HepG2 (cell line): ENCODE data around the gene MLH1. TPM values are rescaled to one million over a fixed set of nuclear protein-coding genes. Genes with fewer than 3 reads are reported as not detected.

Experiments
- ATF7 ChIP-seq, 2 experiments: fragments of 450-650 bp in 1 of 2; sonication (generic) in 1 of 2; formaldehyde crosslinking in 1 of 2; IDR thresholded peaks; 2 replicates each; pipeline versions ENCODE4 v1.4.0 to v1.6.1; 2016 to 2020; ENCODE audit warnings: antibody characterized with exemption in 1 of 2, mild to moderate bottlenecking in 1 of 2, missing genetic modification reagents in 1 of 2
- ATF7-NPFF ChIP-seq: sonication (generic); formaldehyde crosslinking; IDR thresholded peaks from 2 replicates; pipeline ENCODE4 v1.8.1; 2023; ENCODE audit warnings: mild to moderate bottlenecking, low read depth, missing genetic modification reagents, moderate library complexity
- FOXA3 ChIP-seq: IDR thresholded peaks from 2 replicates; pipeline ENCODE4 v1.6.1; 2016; ENCODE audit warnings: missing genetic modification reagents, missing compliant biosample characterization
- GATA4 ChIP-seq: sonication (generic); IDR thresholded peaks from 2 replicates; pipeline ENCODE4 v1.6.1; 2016; ENCODE audit warnings: antibody characterized with exemption, low read depth, borderline replicate concordance
- KMT2A ChIP-seq: sonication (generic); formaldehyde crosslinking; IDR thresholded peaks from 2 replicates; pipeline ENCODE4 v1.4.0; 2020; ENCODE audit warnings: missing genetic modification reagents
- MIER2 ChIP-seq: IDR thresholded peaks from 2 replicates; pipeline ENCODE4 v1.6.1; 2016; ENCODE audit warnings: missing biosample characterization, missing genetic modification reagents
- MTF1 ChIP-seq: sonication (generic); formaldehyde crosslinking; IDR thresholded peaks from 2 replicates; pipeline ENCODE4 v1.5.0; 2020; ENCODE audit warnings: missing genetic modification reagents
- MXI1 ChIP-seq: IDR thresholded peaks from 3 replicates; pipeline ENCODE4 v1.6.1; 2012; ENCODE audit warnings: low read depth, low read length, inconsistent platforms, borderline replicate concordance
- NFE2L1 ChIP-seq: sonication (generic); formaldehyde crosslinking; IDR thresholded peaks from 2 replicates; pipeline ENCODE4 v1.4.0; 2020; ENCODE audit warnings: missing genetic modification reagents, mild to moderate bottlenecking, borderline replicate concordance
- NR2C2 ChIP-seq: sonication (generic); formaldehyde crosslinking; IDR thresholded peaks from 2 replicates; pipeline ENCODE4 v1.4.0; 2020; ENCODE audit warnings: missing genetic modification reagents, mild to moderate bottlenecking, moderate library complexity, borderline replicate concordance
- PRPF4 ChIP-seq: fragments of 200-400 bp; formaldehyde crosslinking; IDR thresholded peaks from 2 replicates; pipeline ENCODE4 v1.6.1; 2016; ENCODE audit warnings: low read length, low read depth; ENCODE audit not compliant: poor library complexity, severe bottlenecking
- PTBP1 ChIP-seq: fragments of 200-400 bp; formaldehyde crosslinking; IDR thresholded peaks from 2 replicates; pipeline ENCODE4 v1.6.1; 2018; ENCODE audit warnings: low read length, low read depth; ENCODE audit not compliant: poor library complexity, severe bottlenecking
- SRSF1 ChIP-seq: fragments of 200-400 bp; formaldehyde crosslinking; optimal IDR thresholded peaks from 2 replicates; pipeline ENCODE3; 2017; ENCODE audit warnings: mild to moderate bottlenecking, low read depth, low read length, moderate library complexity
- ZFP90 ChIP-seq: sonication (generic); formaldehyde crosslinking; IDR thresholded peaks from 2 replicates; pipeline ENCODE4 v1.8.0; 2022; ENCODE audit warnings: missing genetic modification reagents, mild to moderate bottlenecking, inconsistent platforms, borderline replicate concordance
- ZNF234 ChIP-seq: sonication (generic); formaldehyde crosslinking; conservative IDR thresholded peaks from 2 replicates; pipeline ENCODE4 v1.5.1; 2020; ENCODE audit warnings: mild to moderate bottlenecking, missing genetic modification reagents
- ZNF33B ChIP-seq: sonication (generic); formaldehyde crosslinking; IDR thresholded peaks from 2 replicates; pipeline ENCODE4 v1.5.1; 2020; ENCODE audit warnings: mild to moderate bottlenecking, missing genetic modification reagents
- ZNF547 ChIP-seq: sonication (generic); formaldehyde crosslinking; IDR thresholded peaks from 2 replicates; pipeline ENCODE4 v1.5.1; 2020; ENCODE audit warnings: mild to moderate bottlenecking, missing genetic modification reagents
- ZNF644 ChIP-seq: IDR thresholded peaks from 2 replicates; pipeline ENCODE4 v1.6.1; 2016; ENCODE audit warnings: low read depth
- ZNF672 ChIP-seq: sonication (generic); formaldehyde crosslinking; IDR thresholded peaks from 2 replicates; pipeline ENCODE4 v1.8.1; 2022; ENCODE audit warnings: missing genetic modification reagents
- ZNF709 ChIP-seq: sonication (generic); formaldehyde crosslinking; IDR thresholded peaks from 2 replicates; pipeline ENCODE4 v1.5.0; 2020; ENCODE audit warnings: mild to moderate bottlenecking, missing genetic modification reagents
- polyA plus RNA-seq, 8 experiments: library from polyadenylated mRNA; depleted of rRNA in 3 of 8; stranded (reverse) in 7 of 8; unstranded in 1 of 8; fragments of >200 nt; fragmentation: Illumina TruSeq in 4 of 8; extraction: Trizol in 4 of 8; gene quantifications; 2 replicates each; pipeline versions ENCODE4 v1.2.1 to v1.2.3, GENCODE V29; 2011 to 2016; ENCODE audit warnings: low read depth in 4 of 8, missing spikeins in 1 of 8, mixed read lengths in 1 of 8; ENCODE audit not compliant: insufficient read depth in 1 of 8
- total RNA-seq, 5 experiments: library from RNA; depleted of rRNA; stranded (reverse); fragments of >200 nt; fragmentation: Illumina TruSeq; extraction: Trizol; gene quantifications; 2 replicates each; pipeline ENCODE4 v1.2.3, GENCODE V29; 2016; ENCODE audit warnings: low read depth in 1 of 5
- TF ChIP-seq, protein P1 (sequence below): sonication (generic); formaldehyde crosslinking; IDR thresholded peaks from 2 replicates; pipeline ENCODE4 v1.4.0; 2020; ENCODE audit warnings: missing genetic modification reagents
- TF ChIP-seq, protein P2 (sequence below): fragments of 450-650 bp; IDR thresholded peaks from 2 replicates; pipeline ENCODE4 v1.6.1; 2017
- TF ChIP-seq, protein P3 (sequence below): IDR thresholded peaks from 2 replicates; pipeline ENCODE4 v1.6.1; 2016; ENCODE audit warnings: mild to moderate bottlenecking, missing biosample characterization, missing genetic modification reagents
- TF ChIP-seq, protein P4 (sequence below): sonication (generic); formaldehyde crosslinking; IDR thresholded peaks from 2 replicates; pipeline ENCODE4 v1.4.0; 2020; ENCODE audit warnings: low read depth, mild to moderate bottlenecking, missing genetic modification reagents
- TF ChIP-seq, protein P5 (sequence below): sonication (generic); formaldehyde crosslinking; IDR thresholded peaks from 2 replicates; pipeline ENCODE4 v1.4.0; 2020; ENCODE audit warnings: missing genetic modification reagents

Gene MLH1
- total and polyA plus RNA-seq, 2 of the 13 experiments (the other 11 are each of a cell fraction or from before 2014, with no cell fraction given): 29.5 to 70.8 TPM

DNA sequence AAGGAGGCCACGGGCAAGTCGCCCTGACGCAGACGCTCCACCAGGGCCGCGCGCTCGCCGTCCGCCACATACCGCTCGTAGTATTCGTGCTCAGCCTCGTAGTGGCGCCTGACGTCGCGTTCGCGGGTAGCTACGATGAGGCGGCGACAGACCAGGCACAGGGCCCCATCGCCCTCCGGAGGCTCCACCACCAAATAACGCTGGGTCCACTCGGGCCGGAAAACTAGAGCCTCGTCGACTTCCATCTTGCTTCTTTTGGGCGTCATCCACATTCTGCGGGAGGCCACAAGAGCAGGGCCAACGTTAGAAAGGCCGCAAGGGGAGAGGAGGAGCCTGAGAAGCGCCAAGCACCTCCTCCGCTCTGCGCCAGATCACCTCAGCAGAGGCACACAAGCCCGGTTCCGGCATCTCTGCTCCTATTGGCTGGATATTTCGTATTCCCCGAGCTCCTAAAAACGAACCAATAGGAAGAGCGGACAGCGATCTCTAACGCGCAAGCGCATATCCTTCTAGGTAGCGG, 452 bp upstream of the MLH1 start, which contains the start of gene EPM2AIP1 (continued):
- TF ChIP-seq, protein P1, sequence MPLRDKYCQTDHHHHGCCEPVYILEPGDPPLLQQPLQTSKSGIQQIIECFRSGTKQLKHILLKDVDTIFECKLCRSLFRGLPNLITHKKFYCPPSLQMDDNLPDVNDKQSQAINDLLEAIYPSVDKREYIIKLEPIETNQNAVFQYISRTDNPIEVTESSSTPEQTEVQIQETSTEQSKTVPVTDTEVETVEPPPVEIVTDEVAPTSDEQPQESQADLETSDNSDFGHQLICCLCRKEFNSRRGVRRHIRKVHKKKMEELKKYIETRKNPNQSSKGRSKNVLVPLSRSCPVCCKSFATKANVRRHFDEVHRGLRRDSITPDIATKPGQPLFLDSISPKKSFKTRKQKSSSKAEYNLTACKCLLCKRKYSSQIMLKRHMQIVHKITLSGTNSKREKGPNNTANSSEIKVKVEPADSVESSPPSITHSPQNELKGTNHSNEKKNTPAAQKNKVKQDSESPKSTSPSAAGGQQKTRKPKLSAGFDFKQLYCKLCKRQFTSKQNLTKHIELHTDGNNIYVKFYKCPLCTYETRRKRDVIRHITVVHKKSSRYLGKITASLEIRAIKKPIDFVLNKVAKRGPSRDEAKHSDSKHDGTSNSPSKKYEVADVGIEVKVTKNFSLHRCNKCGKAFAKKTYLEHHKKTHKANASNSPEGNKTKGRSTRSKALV: 0 out of 2 replicates have a peak, but pooled peaks have one; percentile 65
- TF ChIP-seq NFE2L1 (peak; percentile 33; the same call in 1 of the 2 replicates), ZFP90 (CRISPR knock-in tag) (peak; percentile 86), PTBP1 (no peak), MIER2 (CRISPR knock-in tag) (peak; percentile 60; the same call in 1 of the 2 replicates), NR2C2 (CRISPR knock-in tag) (no peak), MTF1 (CRISPR knock-in tag) (0 out of 2 replicates have a peak, but pooled peaks have one; percentile 45), SRSF1 (no peak), MXI1 (no peak; the same call in 2 of the 3 replicates), ZNF234 (CRISPR knock-in tag) (no peak), KMT2A (peak; percentile 85), ZNF644 (CRISPR knock-in tag) (no peak), ATF7 (IDR thresholded peaks at IDR 0.05) (no peak), ATF7 (CRISPR knock-in tag; IDR thresholded peaks at IDR 0.05) (no peak), PRPF4 (no peak), ZNF672 (CRISPR knock-in tag) (no peak), GATA4 (peak; percentile 64; the same call in 1 of the 2 replicates), FOXA3 (CRISPR knock-in tag) (no peak), ZNF33B (CRISPR knock-in tag) (peak; percentile 77), ZNF709 (CRISPR knock-in tag) (peak; percentile 89; the same call in 1 of the 2 replicates), ZNF547 (peak; percentile 91), ATF7-NPFF (CRISPR knock-in tag) (no peak; the same call in none of the 2 replicates)
- TF ChIP-seq, protein P2, sequence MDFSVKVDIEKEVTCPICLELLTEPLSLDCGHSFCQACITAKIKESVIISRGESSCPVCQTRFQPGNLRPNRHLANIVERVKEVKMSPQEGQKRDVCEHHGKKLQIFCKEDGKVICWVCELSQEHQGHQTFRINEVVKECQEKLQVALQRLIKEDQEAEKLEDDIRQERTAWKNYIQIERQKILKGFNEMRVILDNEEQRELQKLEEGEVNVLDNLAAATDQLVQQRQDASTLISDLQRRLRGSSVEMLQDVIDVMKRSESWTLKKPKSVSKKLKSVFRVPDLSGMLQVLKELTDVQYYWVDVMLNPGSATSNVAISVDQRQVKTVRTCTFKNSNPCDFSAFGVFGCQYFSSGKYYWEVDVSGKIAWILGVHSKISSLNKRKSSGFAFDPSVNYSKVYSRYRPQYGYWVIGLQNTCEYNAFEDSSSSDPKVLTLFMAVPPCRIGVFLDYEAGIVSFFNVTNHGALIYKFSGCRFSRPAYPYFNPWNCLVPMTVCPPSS: no peak
- TF ChIP-seq, protein P3, sequence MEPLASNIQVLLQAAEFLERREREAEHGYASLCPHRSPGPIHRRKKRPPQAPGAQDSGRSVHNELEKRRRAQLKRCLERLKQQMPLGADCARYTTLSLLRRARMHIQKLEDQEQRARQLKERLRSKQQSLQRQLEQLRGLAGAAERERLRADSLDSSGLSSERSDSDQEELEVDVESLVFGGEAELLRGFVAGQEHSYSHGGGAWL (CRISPR knock-in tag): peak; percentile 68
- TF ChIP-seq, protein P4, sequence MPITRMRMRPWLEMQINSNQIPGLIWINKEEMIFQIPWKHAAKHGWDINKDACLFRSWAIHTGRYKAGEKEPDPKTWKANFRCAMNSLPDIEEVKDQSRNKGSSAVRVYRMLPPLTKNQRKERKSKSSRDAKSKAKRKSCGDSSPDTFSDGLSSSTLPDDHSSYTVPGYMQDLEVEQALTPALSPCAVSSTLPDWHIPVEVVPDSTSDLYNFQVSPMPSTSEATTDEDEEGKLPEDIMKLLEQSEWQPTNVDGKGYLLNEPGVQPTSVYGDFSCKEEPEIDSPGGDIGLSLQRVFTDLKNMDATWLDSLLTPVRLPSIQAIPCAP (CRISPR knock-in tag): 0 out of 2 replicates have a peak, but pooled peaks have one; percentile 6
- TF ChIP-seq, protein P5, sequence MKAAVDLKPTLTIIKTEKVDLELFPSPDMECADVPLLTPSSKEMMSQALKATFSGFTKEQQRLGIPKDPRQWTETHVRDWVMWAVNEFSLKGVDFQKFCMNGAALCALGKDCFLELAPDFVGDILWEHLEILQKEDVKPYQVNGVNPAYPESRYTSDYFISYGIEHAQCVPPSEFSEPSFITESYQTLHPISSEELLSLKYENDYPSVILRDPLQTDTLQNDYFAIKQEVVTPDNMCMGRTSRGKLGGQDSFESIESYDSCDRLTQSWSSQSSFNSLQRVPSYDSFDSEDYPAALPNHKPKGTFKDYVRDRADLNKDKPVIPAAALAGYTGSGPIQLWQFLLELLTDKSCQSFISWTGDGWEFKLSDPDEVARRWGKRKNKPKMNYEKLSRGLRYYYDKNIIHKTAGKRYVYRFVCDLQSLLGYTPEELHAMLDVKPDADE: no peak
